ENCODE results near the gene ACOXL.
A peak's percentile ranks its signal among the peaks of the same experiment; 100 is the strongest.

ACOXL gene

DNA sequence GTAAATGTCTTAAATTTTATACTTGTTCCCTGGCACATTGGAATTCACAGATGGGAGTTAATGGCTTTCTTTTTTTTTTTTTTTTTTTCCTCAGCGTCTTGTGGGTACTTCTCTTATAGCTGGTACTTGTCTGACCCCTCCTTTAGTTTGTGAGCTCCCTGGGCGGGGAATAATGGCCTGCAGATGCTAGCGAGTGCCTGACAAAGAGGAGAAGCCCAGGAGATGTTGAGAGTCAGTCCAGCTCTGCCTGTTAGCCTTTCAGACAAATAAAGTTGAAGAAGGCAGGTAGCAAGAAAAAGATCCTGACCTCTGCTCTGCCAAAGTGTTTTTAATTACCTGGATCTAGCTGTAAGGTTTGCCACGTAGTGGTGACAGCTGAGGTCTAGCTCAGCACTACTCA, 395.0 kb downstream of the ACOXL start:
- Histone ChIP-seq H3K4me3 (ENCODE audit: low read depth, low read length) (no peak overlapping the region), H3K4me1 (ENCODE audit: control insufficient read depth, insufficient read depth, low read length) (peaks cover 20% of the 10 kb centered on the region; the same call in 1 of the 2 replicates), H3K9me3 (ENCODE audit: control insufficient read depth, insufficient read depth, low read depth, low read length) (no peaks in the 10 kb centered on the region), H3K36me3 (ENCODE audit: control insufficient read depth in 2 of 2, insufficient read depth in 1 of 2, low read length in 2 of 2) (peaks cover 59 to 80% of the 10 kb centered on the region in 2 experiments), H3K27ac (ENCODE audit: extremely low read depth, low read depth, low read length) (no peak overlapping the region)
- POLR2A ChIA-PET: interaction anchor here (0.6 kb wide), 1 partner anchor 145 kb away, joined by 9 read pairs; no protein-coding TSS in a partner anchor
- TF ChIP-seq ZNF76 (tag by site-specific recombination; IDR thresholded peaks at IDR 0.05; ENCODE audit: borderline replicate concordance, low read depth) (no peak), ZBTB20 (tag by site-specific recombination; IDR thresholded peaks at IDR 0.05) (peak; percentile 40; the same call in 1 of the 2 replicates)
- TF ChIP-seq, protein P1, sequence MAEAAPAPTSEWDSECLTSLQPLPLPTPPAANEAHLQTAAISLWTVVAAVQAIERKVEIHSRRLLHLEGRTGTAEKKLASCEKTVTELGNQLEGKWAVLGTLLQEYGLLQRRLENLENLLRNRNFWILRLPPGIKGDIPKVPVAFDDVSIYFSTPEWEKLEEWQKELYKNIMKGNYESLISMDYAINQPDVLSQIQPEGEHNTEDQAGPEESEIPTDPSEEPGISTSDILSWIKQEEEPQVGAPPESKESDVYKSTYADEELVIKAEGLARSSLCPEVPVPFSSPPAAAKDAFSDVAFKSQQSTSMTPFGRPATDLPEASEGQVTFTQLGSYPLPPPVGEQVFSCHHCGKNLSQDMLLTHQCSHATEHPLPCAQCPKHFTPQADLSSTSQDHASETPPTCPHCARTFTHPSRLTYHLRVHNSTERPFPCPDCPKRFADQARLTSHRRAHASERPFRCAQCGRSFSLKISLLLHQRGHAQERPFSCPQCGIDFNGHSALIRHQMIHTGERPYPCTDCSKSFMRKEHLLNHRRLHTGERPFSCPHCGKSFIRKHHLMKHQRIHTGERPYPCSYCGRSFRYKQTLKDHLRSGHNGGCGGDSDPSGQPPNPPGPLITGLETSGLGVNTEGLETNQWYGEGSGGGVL (tag by site-specific recombination; IDR thresholded peaks at IDR 0.05): no peak
- CTCF ChIA-PET: interaction anchor here (0.5 to 1.2 kb wide), 2 partner anchors 23 to 315 kb away, joined by 3 read pairs; no protein-coding TSS in a partner anchor

DNA sequence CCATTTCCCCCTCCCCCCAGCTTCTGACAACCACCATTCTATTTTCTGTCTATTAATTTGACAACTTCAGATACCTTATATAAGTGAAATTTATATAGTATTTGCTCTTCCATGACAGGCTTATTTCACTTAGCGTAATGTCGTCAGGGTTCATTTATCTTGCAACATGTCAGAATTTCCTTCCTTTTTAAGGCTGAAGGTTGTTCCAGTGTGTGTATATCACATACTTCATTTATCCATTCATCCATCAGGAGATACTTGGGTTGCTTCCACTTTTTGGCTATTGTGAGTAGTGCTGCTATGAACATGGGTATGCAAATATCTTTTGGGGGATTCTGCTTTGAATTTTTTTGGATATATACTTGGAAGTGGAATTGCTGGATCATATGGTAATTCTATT, 395.7 kb downstream of the ACOXL start:
- ChIA-PET POLR2A (no interaction called here), CTCF (no interaction called here)
- H3K36me3 ChIP-seq (ENCODE audit: control insufficient read depth in 2 of 2, insufficient read depth in 1 of 2, low read length in 2 of 2): peaks cover 64 to 86% of the 10 kb centered on the region in 2 experiments

DNA sequence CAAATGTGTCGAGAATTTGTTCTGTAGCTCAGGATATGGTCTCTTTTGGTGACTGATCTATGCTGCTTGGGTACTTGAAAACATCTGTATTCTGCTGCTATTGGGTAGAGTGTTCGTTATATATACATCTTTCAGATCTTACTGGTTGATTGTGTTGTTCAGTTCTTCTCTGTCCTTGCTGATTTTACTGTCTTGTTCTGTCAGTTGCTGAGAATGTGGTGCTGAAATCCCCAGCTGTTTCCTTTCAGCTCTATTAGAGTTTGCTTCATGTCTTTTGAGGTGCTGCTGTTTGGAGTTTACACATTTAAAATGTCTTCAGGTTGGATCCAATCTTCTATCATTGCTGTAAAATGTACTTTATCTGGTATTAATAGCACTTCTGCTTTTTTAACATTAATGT, 401.2 kb downstream of the ACOXL start:
- CTCF ChIA-PET: interaction anchor here (0.6 to 1.0 kb wide), 4 partner anchors 11 to 281 kb away, joined by 3 to 6 read pairs (median 4); no protein-coding TSS in a partner anchor
- Histone ChIP-seq H3K4me1 (ENCODE audit: control insufficient read depth, insufficient read depth, low read length) (peaks cover 14% of the 10 kb centered on the region), H3K36me3 (ENCODE audit: control insufficient read depth in 2 of 2, insufficient read depth in 1 of 2, low read length in 2 of 2) (peaks cover 35 to 78% of the 10 kb centered on the region in 2 experiments), H3K4me3 (ENCODE audit: low read depth, low read length) (no peak overlapping the region), H3K9me3 (ENCODE audit: control insufficient read depth, insufficient read depth, low read depth, low read length) (no peaks in the 10 kb centered on the region), H3K27ac (ENCODE audit: extremely low read depth, low read depth, low read length) (no peak overlapping the region)
- TF ChIP-seq ZNF266 (tag by site-specific recombination; IDR thresholded peaks at IDR 0.05; ENCODE audit: low read depth): no peak
- no peak for TF ChIP-seq ZNF175 (tag by site-specific recombination; IDR thresholded peaks at IDR 0.05)
- TF ChIP-seq ZIC2 (tag by site-specific recombination; IDR thresholded peaks at IDR 0.05): no peak
- TF ChIP-seq ZNF571 (tag by site-specific recombination; IDR thresholded peaks at IDR 0.05): no peak
- TF ChIP-seq, protein P2, sequence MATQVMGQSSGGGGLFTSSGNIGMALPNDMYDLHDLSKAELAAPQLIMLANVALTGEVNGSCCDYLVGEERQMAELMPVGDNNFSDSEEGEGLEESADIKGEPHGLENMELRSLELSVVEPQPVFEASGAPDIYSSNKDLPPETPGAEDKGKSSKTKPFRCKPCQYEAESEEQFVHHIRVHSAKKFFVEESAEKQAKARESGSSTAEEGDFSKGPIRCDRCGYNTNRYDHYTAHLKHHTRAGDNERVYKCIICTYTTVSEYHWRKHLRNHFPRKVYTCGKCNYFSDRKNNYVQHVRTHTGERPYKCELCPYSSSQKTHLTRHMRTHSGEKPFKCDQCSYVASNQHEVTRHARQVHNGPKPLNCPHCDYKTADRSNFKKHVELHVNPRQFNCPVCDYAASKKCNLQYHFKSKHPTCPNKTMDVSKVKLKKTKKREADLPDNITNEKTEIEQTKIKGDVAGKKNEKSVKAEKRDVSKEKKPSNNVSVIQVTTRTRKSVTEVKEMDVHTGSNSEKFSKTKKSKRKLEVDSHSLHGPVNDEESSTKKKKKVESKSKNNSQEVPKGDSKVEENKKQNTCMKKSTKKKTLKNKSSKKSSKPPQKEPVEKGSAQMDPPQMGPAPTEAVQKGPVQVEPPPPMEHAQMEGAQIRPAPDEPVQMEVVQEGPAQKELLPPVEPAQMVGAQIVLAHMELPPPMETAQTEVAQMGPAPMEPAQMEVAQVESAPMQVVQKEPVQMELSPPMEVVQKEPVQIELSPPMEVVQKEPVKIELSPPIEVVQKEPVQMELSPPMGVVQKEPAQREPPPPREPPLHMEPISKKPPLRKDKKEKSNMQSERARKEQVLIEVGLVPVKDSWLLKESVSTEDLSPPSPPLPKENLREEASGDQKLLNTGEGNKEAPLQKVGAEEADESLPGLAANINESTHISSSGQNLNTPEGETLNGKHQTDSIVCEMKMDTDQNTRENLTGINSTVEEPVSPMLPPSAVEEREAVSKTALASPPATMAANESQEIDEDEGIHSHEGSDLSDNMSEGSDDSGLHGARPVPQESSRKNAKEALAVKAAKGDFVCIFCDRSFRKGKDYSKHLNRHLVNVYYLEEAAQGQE (tag by site-specific recombination; IDR thresholded peaks at IDR 0.05): peak; percentile 25; the same call in 1 of the 2 replicates
- no peak for TF ChIP-seq ZNF138 (tag by site-specific recombination; IDR thresholded peaks at IDR 0.05; ENCODE audit: borderline replicate concordance)
- TF ChIP-seq FEZF1 (tag by site-specific recombination; IDR thresholded peaks at IDR 0.05): no peak
- TF ChIP-seq ZNF621 (tag by site-specific recombination; IDR thresholded peaks at IDR 0.05): no peak
- POLR2A ChIA-PET: interaction anchor here (0.9 to 1.2 kb wide), 2 partner anchors 13 kb away, joined by 3 to 4 read pairs; partner anchors contain the start of gene BCL2L11

More for the DNA sequence above, 395.7 kb downstream of the ACOXL start:
- Histone ChIP-seq H3K9me3 (ENCODE audit: control insufficient read depth, insufficient read depth, low read depth, low read length) (no peaks in the 10 kb centered on the region), H3K4me3 (ENCODE audit: low read depth, low read length) (no peak overlapping the region), H3K27ac (ENCODE audit: extremely low read depth, low read depth, low read length) (no peak overlapping the region), H3K4me1 (ENCODE audit: control insufficient read depth, insufficient read depth, low read length) (peaks cover 27% of the 10 kb centered on the region)
- TF ChIP-seq ZNF792 (tag by site-specific recombination; IDR thresholded peaks at IDR 0.05) (no peak), ZNF174 (tag by site-specific recombination; IDR thresholded peaks at IDR 0.05) (no peak), ZNF292 (tag by site-specific recombination; IDR thresholded peaks at IDR 0.05; ENCODE audit: borderline replicate concordance, low read depth) (no peak), ZNF48 (tag by site-specific recombination; IDR thresholded peaks at IDR 0.05) (no peak)
- TF ChIP-seq, protein P3, sequence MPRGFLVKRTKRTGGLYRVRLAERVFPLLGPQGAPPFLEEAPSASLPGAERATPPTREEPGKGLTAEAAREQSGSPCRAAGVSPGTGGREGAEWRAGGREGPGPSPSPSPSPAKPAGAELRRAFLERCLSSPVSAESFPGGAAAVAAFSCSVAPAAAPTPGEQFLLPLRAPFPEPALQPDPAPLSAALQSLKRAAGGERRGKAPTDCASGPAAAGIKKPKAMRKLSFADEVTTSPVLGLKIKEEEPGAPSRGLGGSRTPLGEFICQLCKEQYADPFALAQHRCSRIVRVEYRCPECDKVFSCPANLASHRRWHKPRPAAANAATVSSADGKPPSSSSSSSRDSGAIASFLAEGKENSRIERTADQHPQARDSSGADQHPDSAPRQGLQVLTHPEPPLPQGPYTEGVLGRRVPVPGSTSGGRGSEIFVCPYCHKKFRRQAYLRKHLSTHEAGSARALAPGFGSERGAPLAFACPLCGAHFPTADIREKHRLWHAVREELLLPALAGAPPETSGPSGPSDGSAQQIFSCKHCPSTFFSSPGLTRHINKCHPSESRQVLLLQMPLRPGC (tag by site-specific recombination; IDR thresholded peaks at IDR 0.05): no peak
- TF ChIP-seq, protein P4, sequence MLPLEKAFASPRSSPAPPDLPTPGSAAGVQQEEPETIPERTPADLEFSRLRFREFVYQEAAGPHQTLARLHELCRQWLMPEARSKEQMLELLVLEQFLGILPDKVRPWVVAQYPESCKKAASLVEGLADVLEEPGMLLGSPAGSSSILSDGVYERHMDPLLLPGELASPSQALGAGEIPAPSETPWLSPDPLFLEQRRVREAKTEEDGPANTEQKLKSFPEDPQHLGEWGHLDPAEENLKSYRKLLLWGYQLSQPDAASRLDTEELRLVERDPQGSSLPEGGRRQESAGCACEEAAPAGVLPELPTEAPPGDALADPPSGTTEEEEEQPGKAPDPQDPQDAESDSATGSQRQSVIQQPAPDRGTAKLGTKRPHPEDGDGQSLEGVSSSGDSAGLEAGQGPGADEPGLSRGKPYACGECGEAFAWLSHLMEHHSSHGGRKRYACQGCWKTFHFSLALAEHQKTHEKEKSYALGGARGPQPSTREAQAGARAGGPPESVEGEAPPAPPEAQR (tag by site-specific recombination; IDR thresholded peaks at IDR 0.05): no peak

Measured in HEK293 (cell line).